ENCODE measurements around the gene MNS1. TPM values are rescaled to one million over a fixed set of nuclear protein-coding genes. Genes with fewer than 3 reads are reported as not detected.
"Not testable (repeated sequence)": the region's sequence is repeated elsewhere in the genome, so short reads cannot be mapped to it uniquely, and the experiment has no call there.

Gene MNS1
- polyA plus RNA-seq, 1 donor, result 35.2 TPM

- DNase-seq, result no peak
These were observed 5.8 kb downstream of the MNS1 start for GRCh38 chr15:56459096-56459495.

GRCh38 chr15:56456229-56456628 is 8.7 kb downstream of the MNS1 start:
- no peak for DNase-seq

GRCh38 chr15:56454836-56455235 is 10.1 kb downstream of the MNS1 start:
- DNase-seq, result no peak

GRCh38 chr15:56445746-56446145 is 19.2 kb downstream of the MNS1 start:
- no peak for DNase-seq

GRCh38 chr15:56442354-56442753 is 22.6 kb downstream of the MNS1 start:
- DNase-seq, result no peak

GRCh38 chr15:56440214-56440770 is 24.6 kb downstream of the MNS1 start:
- no peak for DNase-seq

GRCh38 chr15:56432304-56432703 is 32.6 kb downstream of the MNS1 start:
- DNase-seq, result no peak

GRCh38 chr15:56428821-56429458 is 36.0 kb downstream of the MNS1 start:
- DNase-seq, result no peak

GRCh38 chr15:56425976-56426375 is 39.0 kb downstream of the MNS1 start:
- DNase-seq, result no peak

GRCh38 chr15:56425276-56425675 is 39.7 kb downstream of the MNS1 start:
- DNase-seq, result no peak

GRCh38 chr15:56413114-56413733 is 51.7 kb downstream of the MNS1 start:
- DNase-seq, result not testable (repeated sequence)

GRCh38 chr15:56411122-56411749 is 53.7 kb downstream of the MNS1 start:
- DNase-seq, result no peak

GRCh38 chr15:56410721-56411120 is 54.2 kb downstream of the MNS1 start:
- DNase-seq, result no peak

GRCh38 chr15:56399209-56399608 is 65.7 kb downstream of the MNS1 start:
- DNase-seq, result not testable (repeated sequence)

GRCh38 chr15:56397325-56397724 is 67.6 kb downstream of the MNS1 start:
- DNase-seq, result not testable (repeated sequence)

- DNase-seq, result no peak
These were observed 70.0 kb downstream of the MNS1 start for GRCh38 chr15:56394909-56395308.

- no peak for DNase-seq
These were observed 71.7 kb downstream of the MNS1 start for GRCh38 chr15:56393277-56393676.

GRCh38 chr15:56390739-56391267 is 74.1 kb downstream of the MNS1 start:
- no peak for DNase-seq

GRCh38 chr15:56385908-56386307 is 79.0 kb downstream of the MNS1 start:
- no peak for DNase-seq

GRCh38 chr15:56383010-56383409 is 81.9 kb downstream of the MNS1 start:
- DNase-seq, result no peak

Measured in left kidney (tissue), 2 donors.